H54 (cell line): Measurements from ENCODE around the gene CACNA1C.

Source experiments
- DNase-seq: peaks from one replicate; pipeline ENCODE4 v3.0.0; 2011; ENCODE audit warnings: low spot score, mixed read lengths; ENCODE audit not compliant: insufficient read length
- FAIRE-seq: peaks from 3 replicates; lab custom pipeline; 2011; peaks lifted over from hg19 to GRCh38; lab: Jason Lieb, UNC
- POLR2A ChIP-seq: IDR thresholded peaks from 2 replicates; pipeline ENCODE4 v1.6.1; 2011; ENCODE audit warnings: low read depth, mild to moderate bottlenecking, low read length

The CACNA1C gene

DNA sequence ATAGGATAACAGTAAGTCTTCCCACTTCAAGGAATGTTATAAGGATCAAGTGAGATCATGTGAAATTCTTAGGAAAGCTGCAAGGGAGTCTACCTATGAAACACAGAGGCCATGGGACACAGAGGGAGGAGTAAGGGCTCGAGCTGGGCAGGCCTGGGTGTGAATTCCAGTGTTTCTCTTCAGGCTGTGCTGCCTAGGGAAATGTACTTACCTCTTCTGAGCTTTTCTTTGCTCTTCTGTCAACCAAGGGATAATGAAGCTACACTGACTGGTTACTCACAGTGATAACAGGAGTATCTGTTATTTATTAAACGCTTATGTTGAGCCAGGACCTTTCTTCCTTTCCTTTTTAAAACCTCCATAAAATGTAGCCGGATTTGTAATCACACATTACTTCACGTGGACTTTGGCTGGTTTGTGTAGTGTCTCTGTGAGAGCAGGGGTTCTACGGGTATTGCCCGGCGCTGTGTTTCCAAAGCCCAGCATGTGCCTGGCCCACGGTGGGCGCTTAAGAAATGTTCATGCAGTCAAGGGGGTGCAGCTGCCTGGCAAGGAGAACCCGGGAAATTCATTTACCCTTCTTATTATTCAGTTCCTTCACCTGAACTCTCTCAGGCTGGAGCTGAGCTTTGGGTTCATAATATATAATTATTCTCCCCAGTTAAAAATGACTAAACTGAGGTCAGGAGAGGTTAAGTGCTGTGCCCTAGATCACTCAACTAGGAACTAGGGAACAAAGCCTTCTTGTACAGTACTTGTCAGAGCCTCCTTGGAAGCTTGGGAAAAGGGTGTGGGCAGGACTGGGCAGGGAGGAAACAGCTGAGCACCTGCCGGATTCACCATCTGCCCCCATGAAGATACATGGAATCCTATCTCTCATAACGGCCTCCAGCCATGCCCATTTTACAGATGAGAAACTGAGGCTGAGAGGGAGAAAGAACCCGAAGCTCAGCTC, 214.2 kb downstream of the CACNA1C start:
- FAIRE-seq, result no peak
- DNase-seq, result no peak
- no peak for TF ChIP-seq POLR2A

DNA sequence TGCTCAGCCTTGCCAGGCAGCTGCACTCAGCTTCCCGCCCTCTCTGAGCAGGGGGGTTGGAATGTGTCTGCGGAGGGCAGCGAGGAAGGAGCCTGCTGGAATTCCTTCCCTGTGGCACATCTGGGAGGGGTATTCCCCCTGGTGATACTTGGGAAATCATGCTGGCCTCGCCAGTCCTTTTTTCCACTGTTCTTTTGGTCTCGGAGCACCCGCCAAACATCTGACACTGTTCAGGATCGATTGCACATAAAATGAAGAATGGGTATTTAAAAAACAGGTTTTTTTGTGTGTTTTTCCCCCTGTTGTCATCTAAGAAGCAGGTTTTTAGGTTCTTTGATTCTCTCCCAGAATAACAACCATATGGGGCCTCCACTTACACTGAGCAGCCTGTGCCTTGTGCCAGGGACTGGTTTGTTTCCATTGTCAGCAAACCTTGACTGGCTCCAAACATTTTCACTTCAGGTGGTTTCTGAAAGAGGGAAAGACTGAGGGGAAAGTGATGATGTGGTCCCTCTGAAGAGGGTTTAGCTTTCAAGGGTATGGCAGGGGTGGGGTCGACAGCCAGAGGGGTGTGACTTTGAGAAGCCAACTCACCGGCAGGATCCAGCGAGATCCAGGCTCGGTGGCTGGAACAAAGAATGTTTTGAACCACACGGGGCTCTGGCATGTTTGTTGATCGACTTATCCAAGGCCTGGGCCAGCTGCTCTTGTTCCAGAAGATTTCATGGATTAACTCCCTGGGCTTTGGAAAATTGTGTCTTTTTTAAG, 215.1 kb downstream of the CACNA1C start:
- no peak for TF ChIP-seq POLR2A
- no peak for FAIRE-seq
- peak; percentile 63 for DNase-seq

DNA sequence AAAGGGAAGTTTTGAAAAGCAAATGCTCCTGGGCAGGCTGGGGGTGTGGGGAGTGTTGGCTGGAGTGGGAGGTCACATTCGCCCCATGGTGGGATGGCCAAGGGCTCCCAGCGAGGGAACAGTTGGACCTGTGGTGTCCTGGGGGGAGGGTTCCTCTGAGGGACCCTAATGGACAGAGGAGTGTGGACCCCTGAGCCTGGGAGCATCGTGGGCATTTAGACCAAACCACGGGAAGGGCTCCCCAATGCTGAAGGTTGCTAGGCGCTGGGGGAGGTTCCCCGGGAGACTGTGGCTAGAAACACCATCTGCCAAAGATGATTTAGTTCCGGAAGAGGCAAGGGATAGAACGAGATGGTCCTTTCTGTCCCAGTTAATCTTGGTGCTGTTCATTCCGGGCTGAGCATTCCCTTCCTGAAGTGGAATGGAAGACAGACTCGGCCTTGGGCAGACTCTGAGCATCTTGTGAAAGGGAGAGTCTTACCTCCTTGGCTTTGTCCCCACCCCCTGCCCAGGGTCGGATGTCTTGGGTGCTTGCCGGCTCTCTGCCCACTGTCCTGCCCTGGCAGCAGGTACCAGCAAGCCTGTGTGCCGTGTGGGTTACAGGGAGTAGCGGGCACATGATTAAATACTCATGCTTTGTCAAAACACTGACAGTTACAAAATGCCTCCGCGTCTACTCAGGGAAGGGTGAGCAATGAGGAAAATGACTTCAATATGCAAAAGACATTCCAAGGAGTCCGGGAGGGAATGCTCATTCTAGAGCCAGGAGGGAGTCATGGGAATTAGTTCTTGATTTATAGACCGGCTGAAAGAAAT, 215.9 kb downstream of the CACNA1C start:
- FAIRE-seq (peak; percentile 11), DNase-seq (peak; percentile 68)
- TF ChIP-seq POLR2A, result no peak

DNA sequence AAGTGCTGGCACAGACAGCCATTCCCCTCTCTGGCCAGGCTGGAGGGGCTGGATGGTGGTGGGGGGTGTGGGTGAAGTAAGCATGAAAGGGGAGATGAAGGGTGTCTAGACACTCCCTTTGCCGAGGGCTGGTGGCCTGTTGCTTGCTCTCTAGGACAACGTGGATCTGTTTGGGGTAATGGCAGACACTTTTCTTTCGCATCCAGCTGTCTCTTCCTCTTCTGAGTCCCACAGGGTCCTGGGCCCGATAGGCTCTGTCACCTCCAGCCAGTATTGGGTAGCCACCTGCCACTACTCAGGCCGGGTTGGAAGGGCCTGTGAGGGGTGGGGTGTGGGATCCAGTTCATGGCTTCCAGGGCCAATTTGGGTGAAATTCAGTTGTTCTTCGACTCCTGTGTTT, 218.1 kb downstream of the CACNA1C start:
- FAIRE-seq, result no peak
- TF ChIP-seq POLR2A, result no peak
- DNase-seq, result no peak

DNA sequence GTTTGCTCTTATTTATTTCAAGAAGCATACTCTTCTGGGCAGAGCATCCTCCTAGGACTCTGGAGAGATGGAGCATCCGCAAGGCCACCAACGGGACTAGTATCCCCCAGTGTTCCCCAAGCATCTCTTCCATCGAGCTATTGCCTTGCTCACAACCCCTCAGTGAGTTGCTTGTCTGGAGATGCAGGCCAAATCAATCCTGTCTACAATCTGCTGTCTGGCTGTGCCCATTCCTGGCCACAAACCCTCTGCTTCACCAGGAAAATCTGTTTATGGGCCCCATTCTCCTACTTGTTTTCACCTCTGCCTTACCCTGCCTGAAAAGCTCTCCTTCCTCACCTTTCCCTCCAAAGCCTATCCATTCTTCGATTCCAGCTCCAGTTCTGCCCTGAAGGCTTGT, 219.2 kb downstream of the CACNA1C start:
- TF ChIP-seq POLR2A, result no peak
- FAIRE-seq, result no peak
- no peak for DNase-seq

DNA sequence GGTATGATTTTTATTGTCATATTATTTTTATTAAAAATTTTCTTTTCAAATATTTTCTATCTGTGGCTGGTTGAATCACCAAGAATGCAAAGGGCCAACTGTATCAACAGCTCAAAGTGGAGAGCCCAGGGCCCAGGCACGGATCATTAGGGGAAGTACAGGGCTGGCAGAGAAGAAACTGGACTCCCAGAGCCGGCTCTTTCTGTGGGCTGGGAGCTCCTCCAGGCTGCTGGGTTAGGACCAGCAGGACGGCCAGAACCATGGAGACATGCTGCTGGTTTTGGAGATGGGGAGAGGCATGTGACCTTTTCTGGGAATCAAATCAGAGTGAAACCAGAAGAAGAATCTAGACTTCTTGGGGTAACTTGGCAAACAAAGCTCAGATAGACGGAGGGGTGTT, 220.5 kb downstream of the CACNA1C start:
- FAIRE-seq (no peak), DNase-seq (no peak)
- TF ChIP-seq POLR2A, result no peak

DNA sequence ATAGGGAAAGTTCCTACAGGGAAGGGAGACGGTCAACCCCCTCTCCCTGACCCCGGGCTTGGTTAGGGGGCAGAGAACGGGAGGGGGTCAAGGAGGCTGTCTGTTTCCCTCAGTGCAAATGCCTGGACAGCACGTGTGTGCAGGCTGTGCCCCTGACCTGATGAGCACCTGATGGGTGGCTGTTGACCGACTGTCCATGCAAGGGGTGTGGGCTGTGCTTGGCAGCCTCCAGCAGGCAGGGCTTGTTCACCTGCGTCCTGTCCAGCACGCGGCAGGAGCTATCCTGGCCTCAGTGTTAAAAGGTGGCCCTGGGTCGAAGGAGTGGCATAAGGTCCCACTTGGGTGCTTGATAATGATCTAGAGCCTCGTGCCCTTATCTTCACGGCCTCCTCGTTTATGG, 221.0 kb downstream of the CACNA1C start:
- DNase-seq (no peak), FAIRE-seq (no peak)
- no peak for TF ChIP-seq POLR2A

DNA sequence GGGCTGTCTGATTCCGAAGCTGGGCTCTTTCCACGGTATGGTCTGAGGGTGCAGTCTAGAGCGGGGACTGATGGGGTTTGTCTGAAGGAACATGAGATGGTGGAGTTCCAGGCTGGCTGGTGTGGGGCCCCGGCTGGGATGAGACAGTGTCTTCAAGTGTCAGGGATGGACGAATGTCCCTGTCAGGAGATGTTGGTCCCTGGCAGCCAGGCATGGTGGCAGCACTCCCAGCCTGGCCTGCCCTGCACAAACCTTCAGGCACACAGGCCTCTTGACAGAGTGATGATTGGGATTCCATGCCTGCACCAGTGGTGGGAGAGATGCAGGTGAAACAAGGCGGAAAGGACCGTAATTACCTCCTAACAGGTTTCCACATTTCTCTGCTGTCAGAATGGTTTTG, 221.9 kb downstream of the CACNA1C start:
- TF ChIP-seq POLR2A, result no peak
- no peak for DNase-seq
- no peak for FAIRE-seq

DNA sequence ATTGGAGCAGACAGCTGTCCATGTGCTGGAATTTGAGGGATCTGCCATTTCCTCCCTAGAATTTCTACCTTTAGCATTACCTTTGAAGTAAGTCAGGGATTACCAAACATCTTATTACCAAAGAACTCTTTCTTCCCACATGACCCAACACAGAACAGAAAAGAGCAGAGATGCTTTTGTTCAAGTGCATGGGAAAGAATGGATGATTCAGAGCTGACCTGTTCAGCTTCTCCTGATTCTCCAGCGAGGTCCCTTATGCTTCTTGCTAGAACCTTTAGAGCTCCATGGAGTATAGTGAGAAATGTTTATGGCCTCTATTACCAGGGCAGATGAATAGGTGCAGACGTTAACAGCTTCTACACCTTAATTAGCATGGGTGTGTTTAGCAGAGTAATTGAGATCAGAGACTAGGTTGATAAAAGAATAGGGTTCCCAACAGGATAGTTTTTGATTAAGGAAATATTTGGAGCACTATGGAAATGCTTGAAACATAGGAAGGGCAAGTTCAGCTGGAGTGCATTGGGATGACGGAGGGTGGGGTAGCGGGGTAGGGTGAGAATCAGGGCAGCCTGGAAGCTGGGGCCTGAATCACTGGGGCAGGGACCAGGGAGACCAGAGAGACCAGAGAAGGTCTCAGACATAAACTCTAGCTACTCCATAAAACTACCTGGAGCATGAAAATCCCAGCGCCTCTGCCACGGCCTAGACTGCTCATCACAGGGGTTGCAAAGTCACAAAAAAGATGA, 223.7 kb downstream of the CACNA1C start:
- no peak for DNase-seq
- no peak for FAIRE-seq
- no peak for TF ChIP-seq POLR2A

DNA sequence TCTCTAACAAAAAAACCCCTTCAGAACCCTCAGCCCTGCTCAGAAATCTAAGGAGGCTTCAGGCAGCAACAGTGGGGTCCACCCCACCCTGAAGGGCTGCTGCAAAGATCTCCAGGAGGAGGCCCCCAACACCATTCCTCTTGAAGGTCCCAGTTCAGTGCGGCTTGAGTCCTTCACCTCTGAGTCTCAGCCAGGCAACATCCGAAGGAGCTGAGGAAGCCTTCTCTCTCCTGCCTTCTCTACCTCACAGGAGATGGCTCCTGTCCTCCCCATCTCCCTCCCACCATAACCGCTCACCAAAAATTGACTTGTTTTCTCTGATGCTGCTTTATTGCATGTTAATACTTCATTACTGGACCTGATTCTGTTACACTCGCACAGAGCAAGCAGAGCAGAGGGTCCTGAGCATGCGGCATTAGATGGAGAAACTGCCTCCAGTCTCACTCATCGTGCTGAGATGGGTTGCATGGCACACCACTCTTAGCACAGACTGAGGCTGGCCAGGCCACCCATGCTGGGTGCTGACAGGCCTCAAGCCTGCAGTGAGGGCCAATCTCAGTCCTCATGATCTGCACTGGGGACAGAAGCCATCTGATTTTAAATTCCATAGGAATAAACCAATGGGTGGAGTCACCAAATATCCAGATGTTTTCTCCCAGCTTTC, 224.8 kb downstream of the CACNA1C start:
- no peak for TF ChIP-seq POLR2A
- FAIRE-seq, result no peak
- no peak for DNase-seq

DNA sequence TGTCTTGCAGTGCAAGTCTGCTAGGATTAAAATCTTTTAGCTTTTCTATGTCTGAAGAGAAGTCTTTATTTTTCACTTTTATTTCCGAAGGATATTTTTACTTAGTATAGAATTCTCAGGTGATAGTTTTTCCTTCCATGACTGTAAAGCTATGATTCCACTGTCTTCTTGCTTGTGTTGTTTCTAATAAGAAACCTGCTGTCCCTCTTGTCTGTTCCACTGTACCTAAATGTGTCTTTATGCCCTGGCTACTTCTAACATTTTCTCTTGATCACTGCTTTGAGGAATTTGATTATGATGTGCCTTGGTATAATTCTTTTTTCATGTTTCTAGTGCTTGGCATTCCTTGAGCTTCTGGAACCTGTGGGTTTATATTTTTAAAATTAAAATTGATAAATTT, 228.7 kb downstream of the CACNA1C start:
- TF ChIP-seq POLR2A, result no peak
- FAIRE-seq, result no peak
- no peak for DNase-seq

DNA sequence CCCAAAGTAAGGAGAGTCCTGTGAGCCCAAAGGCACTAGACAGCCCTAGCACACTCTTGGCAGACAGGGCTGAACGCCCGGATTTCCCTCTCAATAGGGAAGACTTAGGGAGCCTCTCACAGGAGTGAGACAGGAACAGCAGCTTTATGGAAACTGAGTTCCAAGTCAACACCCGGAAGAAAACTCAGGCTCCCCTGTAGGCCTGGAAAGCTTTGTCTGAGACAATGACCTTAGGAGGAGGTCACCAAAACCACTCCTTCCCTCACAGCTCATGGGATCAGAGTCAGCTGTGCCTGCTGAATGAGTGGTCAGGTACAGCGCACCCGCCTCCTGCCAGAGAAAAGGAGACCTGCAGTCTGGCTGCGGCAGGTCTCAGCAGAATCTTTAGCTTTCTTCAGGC, 229.5 kb downstream of the CACNA1C start:
- FAIRE-seq (no peak), DNase-seq (no peak)
- TF ChIP-seq POLR2A, result no peak
